Left ventricle myocardium superior (tissue), 1 donor: ENCODE results near the gene CD99. TPM values are rescaled to one million over a fixed set of nuclear protein-coding genes. Genes with fewer than 3 reads are reported as not detected.
"Not testable (repeated sequence)": the region's sequence is repeated elsewhere in the genome, so short reads cannot be mapped to it uniquely, and the experiment has no call there.

Experiments used
- ATAC-seq: fragments of 200-7000 bp; cut with Tn5 transposase; one replicate; pipeline ENCODE4 v1.9.1; 2020; ENCODE audit warnings: mild to moderate bottlenecking, moderate library complexity
- DNase-seq: peaks from one replicate; pipeline ENCODE4 v3.0.0-alpha.2; 2020
- intact Hi-C: fragments of 100-400 bp; cut with micrococcal nuclease; formaldehyde crosslinking; loops from one replicate; pipeline ENCODE4 v1.11.0; 2022
- total RNA-seq: library from RNA; stranded (reverse); fragmentation: NEBNext Ultra II Directional; extraction: Animal tissue kit (Norgen Biotek cat#: 25700); gene quantifications from one replicate; pipeline ENCODE4 v1.2.1, GENCODE V29; 2021
- donor health status: DM: no; HTN: yes; CAD: no; lungs with severe emphysema.

Gene CD99
- total RNA-seq, 1 donor from 2014 or later: 360 TPM

GRCh38 chrX:2712890-2713840, 22.1 kb downstream of the CD99 start:
- intact Hi-C loops: no loop called here
- DNase-seq: no peak
- no peak for ATAC-seq

- DNase-seq (no peak), ATAC-seq (no peak)
- intact Hi-C loops: no loop called here
These were observed 23.5 kb downstream of the CD99 start for GRCh38 chrX:2714551-2714950.

GRCh38 chrX:2715066-2715600, 24.0 kb downstream of the CD99 start:
- intact Hi-C loops: no loop called here
- DNase-seq (no peak), ATAC-seq (no peak)

- DNase-seq: no peak
- no peak for ATAC-seq
- intact Hi-C loops: no loop called here
These were observed 26.2 kb downstream of the CD99 start for GRCh38 chrX:2717312-2717711.

- no peak for ATAC-seq
- intact Hi-C loops: no loop called here
- no peak for DNase-seq
These were observed 27.7 kb downstream of the CD99 start for GRCh38 chrX:2718821-2719220.

- no peak for DNase-seq
- ATAC-seq: no peak
- intact Hi-C loops: no loop called here
These were observed 28.8 kb downstream of the CD99 start for GRCh38 chrX:2719774-2720447.

GRCh38 chrX:2723286-2723879, 32.3 kb downstream of the CD99 start:
- intact Hi-C loops: no loop called here
- DNase-seq (peak; percentile 65), ATAC-seq (peak; percentile 90)

GRCh38 chrX:2727264-2727663, 36.2 kb downstream of the CD99 start:
- intact Hi-C loops, ATAC-seq, DNase-seq: not testable (repeated sequence)

GRCh38 chrX:2732076-2732475, 41.0 kb downstream of the CD99 start:
- ATAC-seq (no peak), DNase-seq (no peak)
- intact Hi-C loops: no loop called here

GRCh38 chrX:2732649-2733048, 41.6 kb downstream of the CD99 start:
- DNase-seq (no peak), ATAC-seq (no peak)
- intact Hi-C loops: no loop called here

GRCh38 chrX:2733286-2733685, 42.2 kb downstream of the CD99 start:
- no peak for ATAC-seq
- intact Hi-C loops: no loop called here
- no peak for DNase-seq

- ATAC-seq (no peak), DNase-seq (no peak)
- intact Hi-C loops: no loop called here
These were observed 44.2 kb downstream of the CD99 start for GRCh38 chrX:2735270-2735669.

GRCh38 chrX:2740672-2741071, 49.6 kb downstream of the CD99 start:
- ATAC-seq (no peak), DNase-seq (no peak)
- intact Hi-C loops: no loop called here

- intact Hi-C loops: no loop called here
- ATAC-seq (no peak), DNase-seq (no peak)
These were observed 50.3 kb downstream of the CD99 start for GRCh38 chrX:2741386-2741785.

GRCh38 chrX:2746250-2746649, 55.2 kb downstream of the CD99 start:
- ATAC-seq, intact Hi-C loops, DNase-seq: not testable (repeated sequence)

- no peak for DNase-seq
- intact Hi-C loops: no loop called here
- no peak for ATAC-seq
These were observed 57.2 kb downstream of the CD99 start for GRCh38 chrX:2748171-2748814.

- intact Hi-C loops: no loop called here
- ATAC-seq: no peak
- no peak for DNase-seq
These were observed 57.7 kb downstream of the CD99 start for GRCh38 chrX:2748815-2749188.

GRCh38 chrX:2751291-2751690, 60.2 kb downstream of the CD99 start:
- DNase-seq: no peak
- intact Hi-C loops: no loop called here
- no peak for ATAC-seq

- intact Hi-C loops, ATAC-seq, DNase-seq: not testable (repeated sequence)
These were observed 60.8 kb downstream of the CD99 start, which contains the start of gene XG for GRCh38 chrX:2751874-2752300. Gene XG, plus strand, starts transcription at chrX:2752040. Its CDS starts 235 bp downstream, at chrX:2752275.
